OCI-LY7 (cell line): ENCODE results near the gene ST8SIA2. TPM values are rescaled to one million over a fixed set of nuclear protein-coding genes. Genes with fewer than 3 reads are reported as not detected.

Experiments
- BruUV-seq: library from RNA; stranded (reverse); fragments of 400-500 nt; replicated peaks from 2 replicates; lab custom pipeline; 2021; lab: Mats Ljungman, UMichigan
- CTCF ChIA-PET: fragments of 300-600 bp; sonication (Branson Sonifier 250); formaldehyde crosslinking; loops from one replicate; lab custom pipeline; 2022; ENCODE audit warnings: antibody characterized with exemption; ENCODE audit not compliant: unreplicated experiment; lab: Charles Lee
- POLR2A ChIA-PET: fragments of 300-600 bp; sonication (Branson Sonifier 250); formaldehyde crosslinking; loops from one replicate; lab custom pipeline; 2022; ENCODE audit warnings: antibody characterized with exemption; lab: Charles Lee
- DNase-seq: peaks from one replicate; pipeline ENCODE4 v3.0.0-alpha.2; 2015; ENCODE audit warnings: low spot score
- H2AFZ ChIP-seq: fragments of 200-600 bp; sonication (generic), shearing (Covaris generic); 2 replicates; pipeline ENCODE4 v1.6.1; 2014; ENCODE audit warnings: mild to moderate bottlenecking, antibody characterized with exemption, low read length, moderate library complexity
- H3K27ac ChIP-seq: fragments of 200-600 bp; sonication (generic); 2 replicates; pipeline ENCODE4 v1.5.1; 2014; ENCODE audit warnings: mixed run types, low read depth, mild to moderate bottlenecking, moderate library complexity, low read length, inconsistent platforms; ENCODE audit not compliant: poor library complexity, severe bottlenecking
- H3K36me3 ChIP-seq: fragments of 200-600 bp; sonication (generic); 2 replicates; pipeline ENCODE4 v1.6.1; 2014; ENCODE audit warnings: mild to moderate bottlenecking, antibody characterized with exemption, low read length, moderate library complexity, mixed read lengths; ENCODE audit not compliant: insufficient read depth
- H3K4me1 ChIP-seq: fragments of 200-600 bp; sonication (generic); 2 replicates; pipeline ENCODE4 v1.5.1; 2014; ENCODE audit warnings: mild to moderate bottlenecking, low read length; ENCODE audit not compliant: insufficient read depth, poor library complexity, severe bottlenecking
- H3K4me2 ChIP-seq: fragments of 200-600 bp; sonication (generic); 2 replicates; pipeline ENCODE4 v1.6.1; 2014; ENCODE audit warnings: mild to moderate bottlenecking, low read length
- H3K4me3 ChIP-seq: fragments of 200-600 bp; sonication (generic); 2 replicates; pipeline ENCODE4 v1.5.1; 2014; ENCODE audit warnings: mild to moderate bottlenecking, low read depth, low read length; ENCODE audit not compliant: poor library complexity, severe bottlenecking
- H3K79me2 ChIP-seq: fragments of 200-600 bp; sonication (generic); 2 replicates; pipeline ENCODE4 v1.6.1; 2016; ENCODE audit warnings: low read depth, mild to moderate bottlenecking, low read length, moderate library complexity, mixed read lengths; ENCODE audit not compliant: insufficient read depth
- H3K9me2 ChIP-seq: fragments of 200-600 bp; sonication (generic); 2 replicates; pipeline ENCODE4 v1.6.1; 2016; ENCODE audit warnings: mild to moderate bottlenecking, low read length, mixed read lengths; ENCODE audit not compliant: insufficient read depth
- H3K9me3 ChIP-seq: fragments of 200-600 bp; sonication (generic); 2 replicates; pipeline ENCODE4 v1.6.1; 2014; ENCODE audit warnings: mild to moderate bottlenecking, mixed run types, low read length, mixed read lengths
- H4K20me1 ChIP-seq: fragments of 200-600 bp; sonication (generic); 2 replicates; pipeline ENCODE4 v1.6.1; 2014; ENCODE audit warnings: mild to moderate bottlenecking, antibody characterized with exemption, low read length, moderate library complexity, mixed read lengths; ENCODE audit not compliant: insufficient read depth
- CTCF ChIP-seq: fragments of 200-600 bp; sonication (generic); conservative IDR thresholded peaks from 2 replicates; pipeline ENCODE4 v1.5.1; 2014; ENCODE audit warnings: mild to moderate bottlenecking, antibody characterized with exemption, low read length, moderate library complexity, mixed read lengths
- EZH2phosphoT487 ChIP-seq: fragments of 200-600 bp; sonication (generic); IDR thresholded peaks from 2 replicates; pipeline ENCODE4 v1.6.1; 2018; ENCODE audit warnings: low read depth, borderline replicate concordance, mild to moderate bottlenecking, mixed run types, antibody characterized with exemption, low read length, moderate library complexity, mixed read lengths
- intact Hi-C: fragments of 100-400 bp; cut with micrococcal nuclease; formaldehyde crosslinking; loops from one replicate; pipeline ENCODE4 v1.10.0; 2022; ENCODE audit not compliant: unreplicated experiment
- total RNA-seq, 2 experiments: library from RNA; depleted of rRNA in 1 of 2; stranded (reverse); fragments of >200 nt in 1 of 2; shearing (Covaris generic) in 1 of 2; gene quantifications; 2 replicates each; pipeline ENCODE4 v1.2.3, GENCODE V29; 2014 to 2022

The ST8SIA2 gene
- total RNA-seq, 2 experiments from 2014 or later = not detected

- H3K9me2 ChIP-seq = no peaks in the 10 kb centered on the region
- H3K4me1 ChIP-seq = no peaks in the 10 kb centered on the region
- ChIA-PET CTCF (no interaction called here), POLR2A (interaction anchor here (0.6 kb wide), 1 partner anchor 1731 kb away, joined by 3 read pairs; no protein-coding TSS in a partner anchor)
- DNase-seq = no peak
- no peaks in the 10 kb centered on the region for H3K79me2 ChIP-seq
- no TSS peak for BruUV-seq
- H2AFZ ChIP-seq = no peak overlapping the region
- no peak for TF ChIP-seq CTCF
- TF ChIP-seq EZH2phosphoT487 = no peak
- no peaks in the 10 kb centered on the region for H3K36me3 ChIP-seq
- intact Hi-C loops = no loop called here
- no peaks in the 10 kb centered on the region for H4K20me1 ChIP-seq
- H3K9me3 ChIP-seq = no peaks in the 10 kb centered on the region
- no peak overlapping the region for H3K4me2 ChIP-seq
- no peak overlapping the region for H3K4me3 ChIP-seq
- H3K27ac ChIP-seq = no peak overlapping the region
These were observed 32.2 kb upstream of the ST8SIA2 start for GRCh38 chr15:92361321-92362000.

- Histone ChIP-seq H3K4me1 (no peaks in the 10 kb centered on the region), H3K9me2 (no peaks in the 10 kb centered on the region)
- no TSS peak for BruUV-seq
These were observed 31.7 kb upstream of the ST8SIA2 start for GRCh38 chr15:92362001-92362350.

More at GRCh38 chr15:92362001-92362350, 31.7 kb upstream of the ST8SIA2 start:
- DNase-seq = no peak
- ChIA-PET CTCF (no interaction called here), POLR2A (interaction anchor here (0.6 kb wide), 1 partner anchor 1730 kb away, joined by 3 read pairs; no protein-coding TSS in a partner anchor)
- H3K27ac ChIP-seq = no peak overlapping the region
- TF ChIP-seq CTCF (no peak), EZH2phosphoT487 (no peak)
- no peaks in the 10 kb centered on the region for H3K79me2 ChIP-seq
- no peaks in the 10 kb centered on the region for H3K9me3 ChIP-seq
- no peaks in the 10 kb centered on the region for H3K36me3 ChIP-seq
- intact Hi-C loops = no loop called here
- no peak overlapping the region for H3K4me3 ChIP-seq
- H2AFZ ChIP-seq = no peak overlapping the region
- no peak overlapping the region for H3K4me2 ChIP-seq
- H4K20me1 ChIP-seq = no peaks in the 10 kb centered on the region
